DND-41 (cell line): ENCODE results near the gene SEMA5A.

Source experiments
- ATAC-seq: fragments of 200-7000 bp; cut with Tn5 transposase; 3 replicates; pipeline ENCODE4 v1.9.1; 2021; ENCODE audit warnings: low read depth; ENCODE audit not compliant: insufficient read depth
- DNase-seq: peaks from one replicate; pipeline ENCODE4 v3.0.0-alpha.2; 2020
- H2AFZ ChIP-seq: 2 replicates; pipeline ENCODE4 v1.6.0; 2012; ENCODE audit warnings: low read depth, low read length
- H3K27ac ChIP-seq: 2 replicates; pipeline ENCODE4 v1.5.1; 2012; ENCODE audit warnings: low read length, inconsistent platforms
- H3K27me3 ChIP-seq: fragments of 200-600 bp; sonication (generic); 2 replicates; pipeline ENCODE4 v1.6.0; 2012; ENCODE audit warnings: low read length, mild to moderate bottlenecking, inconsistent platforms; ENCODE audit not compliant: insufficient read depth, poor library complexity
- H3K36me3 ChIP-seq: 2 replicates; pipeline ENCODE4 v1.5.1; 2012; ENCODE audit warnings: low read length, inconsistent platforms; ENCODE audit not compliant: insufficient read depth
- H3K4me1 ChIP-seq: 2 replicates; pipeline ENCODE4 v1.5.1; 2012; ENCODE audit warnings: mild to moderate bottlenecking, low read length; ENCODE audit not compliant: insufficient read depth
- H3K4me2 ChIP-seq: 2 replicates; pipeline ENCODE4 v1.6.0; 2012; ENCODE audit warnings: mild to moderate bottlenecking, moderate library complexity, low read length, inconsistent platforms; ENCODE audit not compliant: insufficient read depth
- H3K4me3 ChIP-seq, 2 experiments: fragments of 200-600 bp in 1 of 2; shearing (Covaris generic) in 1 of 2; 2 replicates each; pipeline ENCODE4 v1.5.1; 2012 to 2016; ENCODE audit warnings: inconsistent platforms in 2 of 2, low read length in 2 of 2, mild to moderate bottlenecking in 2 of 2, low read depth in 1 of 2, moderate library complexity in 1 of 2
- H3K79me2 ChIP-seq: 2 replicates; pipeline ENCODE4 v1.6.0; 2012; ENCODE audit warnings: low read length, inconsistent platforms; ENCODE audit not compliant: insufficient read depth
- H3K9ac ChIP-seq: 2 replicates; pipeline ENCODE4 v1.6.0; 2012; ENCODE audit warnings: low read depth, mild to moderate bottlenecking, inconsistent platforms, low read length, moderate library complexity
- H3K9me3 ChIP-seq: 2 replicates; pipeline ENCODE4 v1.5.1; 2012; ENCODE audit warnings: low read length, moderate library complexity, mild to moderate bottlenecking, inconsistent platforms; ENCODE audit not compliant: insufficient read depth, severe bottlenecking
- H4K20me1 ChIP-seq: 2 replicates; pipeline ENCODE4 v1.6.0; 2012; ENCODE audit warnings: low read length; ENCODE audit not compliant: insufficient read depth
- EZH2 ChIP-seq: IDR thresholded peaks from 3 replicates; pipeline ENCODE4 v1.6.1; 2012; ENCODE audit warnings: borderline replicate concordance, low read depth, mild to moderate bottlenecking, moderate library complexity, low read length, inconsistent platforms; ENCODE audit not compliant: severe bottlenecking
- TF ChIP-seq, protein P1 (sequence below): IDR thresholded peaks from 2 replicates; pipeline ENCODE4 v1.5.1; 2012; ENCODE audit warnings: borderline replicate concordance, low read length, moderate library complexity, mild to moderate bottlenecking; ENCODE audit not compliant: poor library complexity, severe bottlenecking; ENCODE audit errors: extremely low read depth

SEMA5A gene

DNA sequence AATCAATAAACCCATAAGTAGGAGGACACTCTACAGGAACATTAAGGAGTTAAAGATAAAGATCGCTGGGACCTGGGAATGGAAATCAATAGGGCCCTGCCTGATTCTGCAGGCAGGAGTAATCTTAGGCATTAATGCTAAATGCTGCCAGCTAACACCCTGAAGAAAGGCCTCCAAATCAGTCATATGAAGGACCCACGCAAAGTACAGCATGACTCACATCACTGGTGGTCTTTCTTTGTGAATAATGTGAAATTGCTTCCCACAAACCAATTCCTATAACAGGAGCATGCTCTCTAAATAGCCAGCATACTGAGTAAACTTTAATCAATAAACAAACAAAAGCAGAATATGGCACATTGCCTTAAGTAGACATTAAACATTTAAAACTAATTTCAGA is 172.3 kb downstream of the SEMA5A start:
- TF ChIP-seq, protein P1, sequence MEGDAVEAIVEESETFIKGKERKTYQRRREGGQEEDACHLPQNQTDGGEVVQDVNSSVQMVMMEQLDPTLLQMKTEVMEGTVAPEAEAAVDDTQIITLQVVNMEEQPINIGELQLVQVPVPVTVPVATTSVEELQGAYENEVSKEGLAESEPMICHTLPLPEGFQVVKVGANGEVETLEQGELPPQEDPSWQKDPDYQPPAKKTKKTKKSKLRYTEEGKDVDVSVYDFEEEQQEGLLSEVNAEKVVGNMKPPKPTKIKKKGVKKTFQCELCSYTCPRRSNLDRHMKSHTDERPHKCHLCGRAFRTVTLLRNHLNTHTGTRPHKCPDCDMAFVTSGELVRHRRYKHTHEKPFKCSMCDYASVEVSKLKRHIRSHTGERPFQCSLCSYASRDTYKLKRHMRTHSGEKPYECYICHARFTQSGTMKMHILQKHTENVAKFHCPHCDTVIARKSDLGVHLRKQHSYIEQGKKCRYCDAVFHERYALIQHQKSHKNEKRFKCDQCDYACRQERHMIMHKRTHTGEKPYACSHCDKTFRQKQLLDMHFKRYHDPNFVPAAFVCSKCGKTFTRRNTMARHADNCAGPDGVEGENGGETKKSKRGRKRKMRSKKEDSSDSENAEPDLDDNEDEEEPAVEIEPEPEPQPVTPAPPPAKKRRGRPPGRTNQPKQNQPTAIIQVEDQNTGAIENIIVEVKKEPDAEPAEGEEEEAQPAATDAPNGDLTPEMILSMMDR, result no peak
- no peak for TF ChIP-seq EZH2

DNA sequence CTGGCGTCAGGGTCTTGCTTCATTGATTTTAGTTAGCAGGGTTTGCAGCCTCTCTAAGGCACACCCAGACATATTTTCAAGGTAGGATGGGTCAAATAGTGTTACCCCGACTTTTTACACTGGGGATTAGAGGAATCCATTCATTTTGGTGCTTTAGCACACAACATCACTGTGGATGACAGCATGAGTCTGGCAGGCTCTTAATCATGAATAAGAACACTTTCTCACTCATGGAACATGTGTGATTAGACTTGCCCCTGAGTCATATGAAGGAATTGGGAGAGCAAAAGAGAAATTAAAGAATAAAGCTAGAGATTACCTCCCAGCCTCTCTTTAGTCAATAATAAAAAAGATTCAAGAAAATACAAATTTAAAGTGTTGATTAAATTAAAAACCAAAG is 175.6 kb downstream of the SEMA5A start:
- Histone ChIP-seq H3K4me2 (no peak overlapping the region), H3K9me3 (peaks cover 2% of the 10 kb centered on the region), H3K9ac (no peak overlapping the region), H3K36me3 (no peaks in the 10 kb centered on the region), H3K4me3 (no peak overlapping the region), H3K27ac (no peak overlapping the region), H3K27me3 (peaks cover 3% of the 10 kb centered on the region), H2AFZ (no peak overlapping the region), H3K4me1 (no peaks in the 10 kb centered on the region), H4K20me1 (no peaks in the 10 kb centered on the region), H3K79me2 (no peaks in the 10 kb centered on the region)
- ATAC-seq (no peak), DNase-seq (no peak)
- TF ChIP-seq EZH2, result no peak
- TF ChIP-seq, protein P1, result no peak

More for the DNA sequence above, 172.3 kb downstream of the SEMA5A start:
- H3K9me3 ChIP-seq, result peaks cover 2% of the 10 kb centered on the region
- no peak overlapping the region for H3K4me3 ChIP-seq
- H3K9ac ChIP-seq, result no peak overlapping the region
- no peak for ATAC-seq
- no peak overlapping the region for H2AFZ ChIP-seq
- no peaks in the 10 kb centered on the region for H3K79me2 ChIP-seq
- H3K4me1 ChIP-seq, result no peaks in the 10 kb centered on the region
- no peaks in the 10 kb centered on the region for H3K36me3 ChIP-seq
- no peak overlapping the region for H3K4me2 ChIP-seq
- no peak for DNase-seq
- H3K27ac ChIP-seq, result no peak overlapping the region
- no peaks in the 10 kb centered on the region for H4K20me1 ChIP-seq
- peaks cover 3% of the 10 kb centered on the region for H3K27me3 ChIP-seq

DNA sequence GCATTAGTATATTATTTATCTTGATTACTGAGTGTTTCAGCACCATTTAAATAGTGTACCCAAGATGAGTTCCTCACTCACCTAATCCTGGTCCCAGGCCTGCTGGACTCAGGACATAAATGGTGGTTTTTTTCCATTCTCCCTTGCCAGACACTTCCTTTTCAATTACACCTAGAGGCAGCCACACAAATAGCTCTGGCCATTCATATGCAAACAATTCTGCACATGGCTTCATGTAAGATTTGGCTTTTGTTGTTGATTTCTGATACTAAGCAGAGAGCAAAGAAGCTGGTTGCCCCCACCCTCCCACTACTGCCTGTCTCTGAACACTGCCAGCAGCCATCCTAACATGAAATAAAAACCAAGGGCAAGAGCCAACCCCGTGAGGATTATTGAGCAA is 180.4 kb downstream of the SEMA5A start:
- Histone ChIP-seq H3K4me2 (no peak overlapping the region), H3K27me3 (peaks cover 3% of the 10 kb centered on the region), H2AFZ (no peak overlapping the region), H3K4me1 (no peaks in the 10 kb centered on the region), H3K27ac (no peak overlapping the region), H3K9ac (no peak overlapping the region), H3K4me3 (no peak overlapping the region), H4K20me1 (no peaks in the 10 kb centered on the region), H3K79me2 (no peaks in the 10 kb centered on the region), H3K9me3 (no peaks in the 10 kb centered on the region), H3K36me3 (no peaks in the 10 kb centered on the region)
- no peak for ATAC-seq
- TF ChIP-seq EZH2, result no peak
- TF ChIP-seq, protein P1, result no peak
- DNase-seq, result no peak

DNA sequence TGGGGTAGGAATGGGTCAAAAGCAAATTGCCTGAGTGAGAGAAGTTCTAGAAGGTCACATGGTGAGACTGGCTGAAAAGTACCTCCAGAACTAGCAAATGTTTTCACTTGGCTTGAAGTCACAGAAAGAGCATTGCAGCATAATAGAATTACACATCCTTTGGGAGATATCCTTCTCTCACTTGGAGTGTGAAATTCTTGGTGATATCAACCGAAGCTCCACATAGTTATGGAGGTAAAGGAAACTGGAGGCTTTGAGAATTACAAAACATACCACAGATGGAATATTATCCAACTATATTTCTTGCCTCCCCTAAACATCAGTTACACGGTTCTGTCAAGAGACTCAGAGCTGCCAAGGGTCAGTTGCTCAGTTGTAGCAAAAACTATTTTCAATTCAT is 182.4 kb downstream of the SEMA5A start:
- TF ChIP-seq, protein P1, result no peak
- TF ChIP-seq EZH2, result no peak
- Histone ChIP-seq H3K4me2 (no peak overlapping the region), H4K20me1 (no peaks in the 10 kb centered on the region), H3K36me3 (no peaks in the 10 kb centered on the region), H2AFZ (no peak overlapping the region), H3K79me2 (no peaks in the 10 kb centered on the region), H3K4me1 (no peaks in the 10 kb centered on the region), H3K9ac (no peak overlapping the region), H3K27ac (no peak overlapping the region), H3K27me3 (no peaks in the 10 kb centered on the region), H3K9me3 (no peaks in the 10 kb centered on the region), H3K4me3 (no peak overlapping the region)
- ATAC-seq, result no peak
- DNase-seq, result no peak
